PC-3 (cell line): Measurements from ENCODE around the gene TAC4. TPM values are rescaled to one million over a fixed set of nuclear protein-coding genes. Genes with fewer than 3 reads are reported as not detected.
A peak's percentile ranks its signal among the peaks of the same experiment; 100 is the strongest.

Experiments used
- ATAC-seq: fragments of 200-7000 bp; cut with Tn5 transposase; 2 replicates; pipeline ENCODE4 v1.9.1; 2020; ENCODE audit warnings: mild to moderate bottlenecking, moderate library complexity
- BruUV-seq: library from RNA; stranded (reverse); fragments of 400-500 nt; replicated peaks from 2 replicates; lab custom pipeline; 2021; lab: Mats Ljungman, UMichigan
- CTCF ChIA-PET: fragments of 300-600 bp; sonication (Branson Sonifier 250); formaldehyde crosslinking; loops from one replicate; lab custom pipeline; 2022; ENCODE audit warnings: antibody characterized with exemption; lab: Charles Lee
- POLR2A ChIA-PET: fragments of 300-600 bp; sonication (Branson Sonifier 250); formaldehyde crosslinking; loops from one replicate; lab custom pipeline; 2022; ENCODE audit warnings: antibody characterized with exemption; ENCODE audit not compliant: unreplicated experiment; lab: Charles Lee
- DNase-seq: peaks from one replicate; pipeline ENCODE4 v3.0.0-alpha.2; 2015
- H2AFZ ChIP-seq: fragments of 300-600 bp; sonication (generic); 2 replicates; pipeline ENCODE4 v1.6.0; 2016; ENCODE audit warnings: antibody characterized with exemption, low read length
- H3F3A ChIP-seq: fragments of 300-600 bp; sonication (generic); one replicate; pipeline ENCODE4 v1.6.0; 2017; ENCODE audit warnings: antibody characterized with exemption, low read length, control low read depth, mild to moderate bottlenecking; ENCODE audit not compliant: unreplicated experiment
- H3K27ac ChIP-seq: fragments of 300-600 bp; sonication (generic); 2 replicates; pipeline ENCODE4 v1.5.1; 2016; ENCODE audit warnings: mild to moderate bottlenecking, low read length
- H3K27me3 ChIP-seq: fragments of 300-600 bp; sonication (generic); 2 replicates; pipeline ENCODE4 v1.6.1; 2016; ENCODE audit warnings: low read length, mixed read lengths
- H3K36me3 ChIP-seq: fragments of 300-600 bp; sonication (generic); 2 replicates; pipeline ENCODE4 v1.6.1; 2016; ENCODE audit warnings: low read depth, mixed run types, low read length, mixed read lengths
- H3K4me1 ChIP-seq: fragments of 300-600 bp; sonication (generic); 2 replicates; pipeline ENCODE4 v1.5.1; 2016; ENCODE audit warnings: low read length; ENCODE audit not compliant: insufficient read depth
- H3K4me2 ChIP-seq: fragments of 300-600 bp; sonication (generic); 2 replicates; pipeline ENCODE4 v1.6.0; 2016; ENCODE audit warnings: low read length
- H3K4me3 ChIP-seq: fragments of 300-600 bp; sonication (generic); 2 replicates; pipeline ENCODE4 v1.5.1; 2016; ENCODE audit warnings: mild to moderate bottlenecking, low read length, mixed read lengths
- H3K79me2 ChIP-seq: fragments of 300-600 bp; sonication (generic); 2 replicates; pipeline ENCODE4 v1.6.1; 2017; ENCODE audit warnings: low read length, mixed read lengths
- H3K9ac ChIP-seq: fragments of 300-600 bp; sonication (generic); 2 replicates; pipeline ENCODE4 v1.6.0; 2016; ENCODE audit warnings: mild to moderate bottlenecking, low read length
- H3K9me2 ChIP-seq: fragments of 300-600 bp; sonication (generic); replicated peaks from 2 replicates; pipeline ENCODE4 v1.6.1; 2016; ENCODE audit warnings: mixed run types, low read length, mixed read lengths
- H3K9me3 ChIP-seq: fragments of 300-600 bp; sonication (generic); 2 replicates; pipeline ENCODE4 v1.6.1; 2016; ENCODE audit warnings: low read length, mixed read lengths
- H4K20me1 ChIP-seq: fragments of 300-600 bp; sonication (generic); 2 replicates; pipeline ENCODE4 v1.6.1; 2016; ENCODE audit warnings: low read length, mixed read lengths
- EZH2 ChIP-seq: fragments of 300-600 bp; sonication (generic); IDR thresholded peaks from one replicate; pipeline ENCODE4 v1.6.1; 2017; ENCODE audit warnings: antibody characterized with exemption, mild to moderate bottlenecking, low read length; ENCODE audit not compliant: unreplicated experiment
- EZH2phosphoT487 ChIP-seq: fragments of 300-600 bp; sonication (generic); IDR thresholded peaks from 2 replicates; pipeline ENCODE4 v1.6.1; 2018; ENCODE audit warnings: mild to moderate bottlenecking, antibody characterized with exemption, low read length, borderline replicate concordance
- intact Hi-C: fragments of 100-400 bp; cut with micrococcal nuclease; formaldehyde crosslinking; loops from 2 replicates; pipeline ENCODE4 v1.9.0; 2023
- total RNA-seq: library from RNA; depleted of rRNA; stranded (reverse); fragments of >200 nt; gene quantifications from 2 replicates; pipeline ENCODE4 v1.2.3, GENCODE V29; 2014
- TF ChIP-seq, protein P1 (sequence below): fragments of 300-600 bp; sonication (generic); conservative IDR thresholded peaks from 2 replicates; pipeline ENCODE4 v1.5.1; 2017; ENCODE audit warnings: antibody characterized with exemption, low read depth, mild to moderate bottlenecking, low read length

The TAC4 gene
- total RNA-seq, 1 experiment from 2014 or later: not detected

DNA sequence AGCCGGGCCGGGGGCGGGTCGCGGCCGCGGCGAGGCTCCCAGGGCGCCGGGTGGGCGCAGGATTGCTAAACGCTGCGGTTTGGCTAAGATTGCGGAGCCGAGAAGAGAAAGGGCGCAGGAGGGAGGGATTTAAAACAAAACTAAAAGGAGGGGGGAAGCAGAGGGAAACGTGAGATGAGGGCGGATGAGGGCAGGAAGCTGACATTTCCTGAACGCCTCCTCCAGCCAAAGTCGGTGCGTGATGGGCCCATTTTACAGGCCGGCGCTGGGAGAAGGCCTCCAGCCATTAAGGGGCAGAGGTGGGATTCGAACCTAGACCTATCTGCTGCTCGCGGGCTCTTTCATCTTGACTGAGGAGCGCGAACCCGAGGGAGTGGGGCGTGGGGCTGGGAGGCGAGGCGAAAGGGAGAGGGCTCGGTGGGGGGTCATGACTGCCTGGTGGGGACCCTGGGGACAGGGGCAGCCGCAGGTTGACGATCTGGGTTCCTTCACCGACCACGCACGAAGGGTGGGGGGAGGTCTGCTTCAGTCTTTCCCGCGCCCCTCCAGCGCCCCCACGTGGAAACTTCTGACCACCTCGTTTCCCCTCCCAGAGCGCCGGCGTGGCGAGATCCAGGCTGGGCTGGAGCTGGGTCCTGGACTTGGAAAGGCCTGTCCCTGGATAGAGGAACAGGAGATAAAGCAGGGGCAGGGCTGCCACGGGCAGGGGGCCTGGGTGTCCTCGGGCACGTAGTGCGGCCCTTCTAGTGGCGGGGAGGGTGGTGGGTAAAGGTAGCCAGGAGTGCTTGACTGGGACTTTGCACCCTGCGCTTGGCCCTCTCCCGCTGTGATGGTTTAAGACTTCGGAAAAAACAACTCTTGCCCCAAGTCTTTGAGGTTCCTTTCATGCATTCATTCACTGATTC is 3.8 kb upstream of the TAC4 start:
- peak overlapping the region; percentile 66 for H3K4me3 ChIP-seq
- H3K9ac ChIP-seq: no peak overlapping the region
- H3F3A ChIP-seq: no peaks in the 10 kb centered on the region
- BruUV-seq: no TSS peak
- H3K79me2 ChIP-seq: no peaks in the 10 kb centered on the region
- ChIA-PET CTCF (interaction anchor here (0.5 to 0.7 kb wide), 3 partner anchors 58 to 172 kb away, joined by 3 read pairs; partner anchors contain the start of gene FAM117A), POLR2A (no interaction called here)
- H3K4me2 ChIP-seq: peak overlapping the region; percentile 89
- H3K27me3 ChIP-seq: peaks cover 3% of the 10 kb centered on the region; the same call in 1 of the 2 replicates
- TF ChIP-seq EZH2phosphoT487: no peak
- TF ChIP-seq, protein P1, sequence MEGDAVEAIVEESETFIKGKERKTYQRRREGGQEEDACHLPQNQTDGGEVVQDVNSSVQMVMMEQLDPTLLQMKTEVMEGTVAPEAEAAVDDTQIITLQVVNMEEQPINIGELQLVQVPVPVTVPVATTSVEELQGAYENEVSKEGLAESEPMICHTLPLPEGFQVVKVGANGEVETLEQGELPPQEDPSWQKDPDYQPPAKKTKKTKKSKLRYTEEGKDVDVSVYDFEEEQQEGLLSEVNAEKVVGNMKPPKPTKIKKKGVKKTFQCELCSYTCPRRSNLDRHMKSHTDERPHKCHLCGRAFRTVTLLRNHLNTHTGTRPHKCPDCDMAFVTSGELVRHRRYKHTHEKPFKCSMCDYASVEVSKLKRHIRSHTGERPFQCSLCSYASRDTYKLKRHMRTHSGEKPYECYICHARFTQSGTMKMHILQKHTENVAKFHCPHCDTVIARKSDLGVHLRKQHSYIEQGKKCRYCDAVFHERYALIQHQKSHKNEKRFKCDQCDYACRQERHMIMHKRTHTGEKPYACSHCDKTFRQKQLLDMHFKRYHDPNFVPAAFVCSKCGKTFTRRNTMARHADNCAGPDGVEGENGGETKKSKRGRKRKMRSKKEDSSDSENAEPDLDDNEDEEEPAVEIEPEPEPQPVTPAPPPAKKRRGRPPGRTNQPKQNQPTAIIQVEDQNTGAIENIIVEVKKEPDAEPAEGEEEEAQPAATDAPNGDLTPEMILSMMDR: peak; percentile 90
- no peak overlapping the region for H3K27ac ChIP-seq
- intact Hi-C loops: loop anchor here (1.0 kb wide), 1 partner anchor 143 kb away; no protein-coding TSS in a partner anchor
- DNase-seq: peak; percentile 74
- no peaks in the 10 kb centered on the region for H4K20me1 ChIP-seq
- H2AFZ ChIP-seq: peak overlapping the region; percentile 90
- no peaks in the 10 kb centered on the region; the same call in 1 of the 2 replicates for H3K4me1 ChIP-seq
- no peaks in the 10 kb centered on the region for H3K9me3 ChIP-seq
- H3K9me2 ChIP-seq: no peaks in the 10 kb centered on the region
- peak; percentile 65 for ATAC-seq
- H3K36me3 ChIP-seq: no peaks in the 10 kb centered on the region

DNA sequence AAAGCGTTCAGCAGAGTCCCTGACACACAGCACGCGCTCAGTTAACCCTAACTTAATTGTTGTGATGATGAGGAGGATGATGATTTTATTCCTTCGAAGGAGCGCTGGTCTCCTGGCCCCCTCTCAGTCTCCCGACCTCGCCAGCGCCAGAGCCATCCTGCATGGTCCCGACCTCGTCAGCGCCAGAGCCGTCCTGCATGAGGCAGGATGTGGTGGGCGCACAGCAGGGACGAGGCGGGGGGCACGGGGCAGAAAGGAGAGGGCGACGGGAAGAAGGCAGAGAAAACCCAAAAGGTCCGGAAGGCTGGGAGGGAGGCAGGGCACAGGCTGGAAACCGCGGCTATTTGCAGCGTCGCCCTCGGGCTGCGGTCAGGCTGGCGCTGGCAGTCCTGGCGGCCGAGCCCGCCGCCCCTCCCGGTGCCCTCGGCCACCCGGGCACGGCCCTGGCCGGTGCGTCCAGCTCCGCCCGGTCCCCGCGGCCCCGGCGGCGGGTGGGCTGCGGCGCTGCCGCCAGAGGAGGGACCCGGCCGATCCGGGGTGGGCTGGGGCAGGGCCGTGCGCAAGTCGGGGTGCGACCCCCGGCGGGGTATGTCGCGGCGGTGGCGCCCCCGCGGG is 3.0 kb upstream of the TAC4 start:
- Histone ChIP-seq H3K79me2 (no peaks in the 10 kb centered on the region), H3K27me3 (peaks cover 3% of the 10 kb centered on the region; the same call in 1 of the 2 replicates), H4K20me1 (no peaks in the 10 kb centered on the region), H3K9me3 (no peaks in the 10 kb centered on the region), H3K4me3 (peak overlapping the region; percentile 66), H3F3A (no peaks in the 10 kb centered on the region), H3K9ac (no peak overlapping the region), H3K4me2 (peak overlapping the region; percentile 89), H3K36me3 (no peaks in the 10 kb centered on the region), H3K27ac (no peak overlapping the region), H2AFZ (peak overlapping the region; percentile 90; the same call in 1 of the 2 replicates), H3K4me1 (no peaks in the 10 kb centered on the region; the same call in 1 of the 2 replicates), H3K9me2 (no peaks in the 10 kb centered on the region)
- DNase-seq (peak; percentile 21), ATAC-seq (peak; percentile 68)
- ChIA-PET CTCF (interaction anchor here (0.6 kb wide), 1 partner anchor 171 kb away, joined by 3 read pairs; no protein-coding TSS in a partner anchor), POLR2A (interaction anchor here (0.6 kb wide), 1 partner anchor 65 kb away, joined by 3 read pairs; no protein-coding TSS in a partner anchor)
- intact Hi-C loops: loop anchor here (1.0 kb wide), 1 partner anchor 143 kb away; no protein-coding TSS in a partner anchor
- no TSS peak for BruUV-seq
- TF ChIP-seq EZH2phosphoT487 (no peak), EZH2 (no peak)
- TF ChIP-seq, protein P1: no peak
